Ecto neural progenitor cell (in vitro differentiated cells): ENCODE measurements around the gene CLASP1.
"Not testable (repeated sequence)": the region's sequence is repeated elsewhere in the genome, so short reads cannot be mapped to it uniquely, and the experiment has no call there.

Source experiments
- DNase-seq: peaks from one replicate; pipeline ENCODE4 v3.0.0-alpha.2; 2018; ENCODE audit warnings: low spot score

The CLASP1 gene

GRCh38 chr2:121502781-121503180 lies 146.5 kb downstream of the CLASP1 start:
- no peak for DNase-seq

DNA sequence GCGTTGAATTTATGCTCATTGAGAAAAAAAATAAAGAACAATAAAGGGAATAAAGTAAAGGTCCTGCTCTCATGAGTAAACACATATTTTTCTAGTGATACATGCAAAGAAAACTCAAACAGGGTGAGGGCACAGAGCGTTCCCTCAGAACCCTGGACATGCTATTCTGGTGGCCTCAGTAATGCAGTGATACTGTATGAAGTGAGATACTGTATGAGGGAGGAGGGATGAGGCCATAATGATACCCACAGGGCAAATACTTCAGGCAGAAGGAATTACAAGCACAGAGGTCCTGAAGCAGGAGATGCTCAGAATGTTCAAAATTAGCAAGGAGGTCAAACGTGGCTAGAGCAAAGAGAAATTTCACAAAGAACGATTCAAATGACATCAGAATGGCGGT lies 147.0 kb downstream of the CLASP1 start:
- DNase-seq: no peak

DNA sequence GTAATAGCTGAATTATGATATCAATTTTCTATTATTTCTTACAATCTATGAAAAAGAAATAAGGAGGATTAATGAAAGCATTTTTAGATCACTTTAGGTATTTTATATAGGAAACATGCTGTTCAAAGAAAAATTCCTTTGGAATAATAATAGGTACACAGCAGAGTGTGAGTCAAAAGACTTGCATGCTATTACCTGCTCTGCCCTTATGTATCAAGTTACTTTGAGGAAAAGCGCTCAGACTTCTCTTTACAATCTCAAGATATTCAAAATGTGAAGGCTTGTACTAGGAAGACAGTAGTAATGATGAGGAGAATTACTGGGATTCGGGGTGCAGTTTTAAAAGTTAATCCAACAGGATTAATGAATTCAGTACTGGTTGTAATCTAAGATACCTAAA lies 147.7 kb downstream of the CLASP1 start:
- DNase-seq: no peak

- no peak for DNase-seq
Measured at GRCh38 chr2:121501031-121501430, 148.2 kb downstream of the CLASP1 start.

- no peak for DNase-seq
Measured at GRCh38 chr2:121498731-121499130, 150.5 kb downstream of the CLASP1 start.

DNA sequence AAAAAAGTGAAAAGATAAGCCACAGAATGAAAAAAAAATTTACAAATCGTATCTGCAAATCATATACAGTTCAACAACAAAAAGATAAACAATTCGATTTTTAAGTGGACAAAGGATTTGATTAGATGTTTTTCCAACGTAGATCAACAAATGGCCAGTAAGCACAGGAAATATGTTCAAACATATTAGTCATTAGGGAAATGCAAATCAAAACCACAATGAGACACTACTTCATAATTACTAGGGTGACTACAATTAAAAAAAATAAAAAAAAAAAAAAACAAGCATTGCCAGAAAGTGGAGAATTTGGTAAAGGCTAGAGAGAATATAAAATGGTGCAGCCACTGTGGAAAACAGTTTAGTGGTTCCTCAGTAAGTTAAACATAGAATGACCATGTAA lies 156.9 kb downstream of the CLASP1 start:
- no peak for DNase-seq

GRCh38 chr2:121491518-121491917 lies 157.7 kb downstream of the CLASP1 start:
- DNase-seq: no peak

DNA sequence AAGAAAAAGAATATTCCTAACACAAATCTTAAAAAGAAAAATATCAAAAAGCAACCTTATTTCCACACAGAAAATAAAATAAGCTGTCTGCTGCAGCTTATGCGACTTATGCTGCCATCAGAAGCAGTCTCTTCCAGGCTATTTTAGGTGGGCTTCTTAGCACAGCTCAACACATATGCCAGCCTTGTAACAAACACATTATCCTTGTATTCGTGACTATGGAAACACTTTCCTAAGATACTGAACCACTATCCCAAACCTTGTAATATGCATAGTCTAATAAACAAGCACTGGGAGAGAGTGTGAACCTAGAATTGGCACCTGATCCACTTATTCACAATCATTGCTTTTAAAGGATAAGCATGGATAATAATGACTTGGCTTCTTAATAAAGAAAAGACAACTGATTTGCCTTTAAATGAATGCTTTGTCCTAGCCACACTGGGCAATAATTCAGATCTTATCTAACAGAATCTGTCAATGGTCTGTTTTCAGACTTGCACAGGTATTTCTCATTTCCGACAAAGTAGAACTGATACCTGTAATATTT lies 158.6 kb downstream of the CLASP1 start:
- no peak for DNase-seq

GRCh38 chr2:121489911-121490583 lies 159.2 kb downstream of the CLASP1 start:
- DNase-seq: no peak

DNA sequence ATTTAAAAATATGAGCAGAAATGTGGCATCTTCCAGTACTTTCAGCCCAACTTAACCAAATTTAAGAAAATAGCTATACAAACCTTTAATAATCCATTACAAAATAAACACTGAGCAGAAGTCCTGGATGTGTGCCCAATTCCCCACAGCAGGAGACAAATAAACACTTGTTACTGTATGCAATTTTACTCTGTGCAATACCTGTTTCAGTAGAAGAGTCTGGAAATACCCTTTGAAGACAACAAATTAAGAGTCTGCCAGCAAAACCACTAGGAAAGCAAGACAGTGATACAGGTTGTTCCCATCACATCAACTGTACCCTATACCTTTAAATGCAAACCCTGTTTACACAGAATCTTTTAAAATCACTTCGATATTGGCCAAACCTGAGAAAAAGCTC lies 160.0 kb downstream of the CLASP1 start:
- DNase-seq: no peak

DNA sequence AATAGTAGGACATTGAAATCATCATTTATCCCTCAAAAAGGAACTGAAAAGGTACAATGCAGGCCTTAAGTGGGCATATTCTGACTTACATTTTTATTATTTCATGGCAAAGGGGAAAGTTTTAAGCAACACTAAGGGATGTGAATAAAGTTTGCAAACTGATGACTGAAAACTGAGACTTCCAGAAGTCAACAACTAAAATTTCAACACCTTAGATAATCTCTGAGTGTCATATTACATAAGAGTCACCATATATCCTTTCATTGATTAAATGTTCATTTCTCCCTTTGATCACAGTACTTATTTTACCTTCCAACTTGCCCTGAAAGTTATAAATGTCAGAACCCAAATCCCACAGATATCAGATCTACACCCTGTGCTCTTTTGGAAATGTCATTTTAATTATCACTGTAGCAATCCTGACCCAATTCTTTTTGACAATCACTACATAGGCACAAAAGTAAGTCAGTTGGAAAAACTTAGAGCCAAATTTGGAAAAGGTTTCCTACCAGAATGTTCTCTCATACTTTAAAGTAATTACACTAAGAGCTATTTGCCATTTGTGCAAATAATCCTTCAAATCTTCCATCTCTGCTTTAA lies 163.0 kb downstream of the CLASP1 start:
- no peak for DNase-seq

DNA sequence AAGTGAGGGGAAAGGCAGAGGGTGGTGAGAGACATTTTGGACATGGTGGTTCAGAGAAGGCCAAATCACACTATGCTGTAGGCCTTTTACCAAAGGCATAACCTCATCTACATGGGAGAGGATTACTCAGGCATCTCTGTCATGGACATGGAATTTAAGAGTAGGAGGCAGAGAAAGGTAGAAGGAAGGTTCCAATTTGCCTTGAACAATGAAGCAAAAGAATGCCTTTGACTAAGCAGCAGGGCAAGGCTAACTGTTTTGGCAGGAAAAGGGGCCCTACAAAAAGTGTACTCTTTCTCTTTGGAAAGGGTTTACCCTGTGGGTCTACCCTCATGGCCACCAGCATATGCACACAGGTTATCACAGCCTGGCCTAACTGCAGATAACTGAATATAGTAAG lies 164.2 kb downstream of the CLASP1 start:
- no peak for DNase-seq

GRCh38 chr2:121483846-121484245 lies 165.4 kb downstream of the CLASP1 start:
- DNase-seq: no peak

DNA sequence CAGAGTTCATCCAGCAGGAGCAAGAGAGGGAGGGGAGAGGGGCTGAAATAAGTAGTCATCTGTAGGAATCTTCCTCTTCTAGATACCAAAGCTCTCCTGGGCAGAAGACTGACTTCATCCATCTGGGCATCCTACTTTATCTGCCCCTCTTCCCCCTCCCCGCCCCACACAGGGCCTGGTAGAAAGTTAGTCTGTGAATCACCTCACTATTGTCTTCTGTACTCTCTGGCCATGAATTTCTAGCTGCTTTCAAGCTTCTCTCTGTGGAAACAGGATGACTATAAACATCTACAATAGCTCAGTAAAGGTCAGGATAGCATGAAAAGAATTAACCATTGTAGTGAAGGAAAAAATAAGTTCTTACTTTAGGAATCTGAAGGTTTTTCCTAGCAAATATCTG lies 166.2 kb downstream of the CLASP1 start:
- DNase-seq: no peak

DNA sequence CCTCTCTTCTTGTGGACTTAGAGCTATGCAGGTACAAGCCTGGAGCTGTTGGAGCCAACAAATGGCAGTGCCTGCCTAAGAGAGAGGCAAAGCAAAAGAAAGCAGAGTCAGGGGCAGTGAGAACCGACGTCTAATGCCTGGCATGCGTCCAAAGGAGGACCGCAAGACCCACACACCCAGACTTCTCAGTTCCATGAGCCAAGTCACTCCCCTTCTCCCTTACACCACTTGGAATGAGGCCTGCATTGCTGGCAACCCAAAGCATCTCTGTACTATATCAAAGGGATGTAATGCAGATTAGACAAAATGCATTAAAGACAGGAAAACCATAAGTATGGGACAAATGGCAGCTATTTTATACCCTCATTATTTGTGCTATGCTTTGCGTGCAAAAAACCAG lies 168.4 kb downstream of the CLASP1 start:
- no peak for DNase-seq

GRCh38 chr2:121479882-121480522 lies 169.3 kb downstream of the CLASP1 start:
- no peak for DNase-seq

DNA sequence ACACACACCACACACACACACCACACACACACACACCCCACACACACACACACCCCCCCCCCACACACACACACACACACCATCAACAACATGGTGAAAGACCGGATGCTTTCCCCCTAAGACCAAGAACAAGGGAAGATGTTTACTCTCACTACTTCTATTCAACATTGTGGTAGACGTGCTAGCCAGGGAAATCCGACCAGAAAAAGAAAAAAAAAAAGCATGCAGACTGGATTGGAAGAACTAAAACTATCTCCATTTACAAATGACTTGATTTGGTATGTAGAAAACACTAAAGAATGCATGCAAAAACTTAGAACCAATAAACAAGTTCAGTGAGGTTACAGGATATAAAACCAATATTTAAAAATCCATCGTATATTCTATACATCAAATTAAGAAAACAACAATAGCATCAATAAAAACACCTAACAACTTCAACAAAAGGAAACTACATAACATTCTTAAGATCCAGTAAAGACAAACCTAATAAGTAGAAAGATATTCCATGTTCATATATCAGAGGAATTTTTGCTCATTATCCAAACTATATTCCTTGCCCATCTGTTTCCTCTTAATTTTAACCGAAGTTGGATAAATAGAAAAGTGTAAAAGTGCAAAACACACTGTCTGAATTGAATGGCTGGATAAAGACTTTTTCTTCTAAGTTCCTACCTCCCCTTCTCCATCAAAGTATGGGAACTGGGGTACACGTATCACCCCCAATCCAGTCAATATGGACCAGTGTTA lies 170.1 kb downstream of the CLASP1 start:
- DNase-seq: no peak

DNA sequence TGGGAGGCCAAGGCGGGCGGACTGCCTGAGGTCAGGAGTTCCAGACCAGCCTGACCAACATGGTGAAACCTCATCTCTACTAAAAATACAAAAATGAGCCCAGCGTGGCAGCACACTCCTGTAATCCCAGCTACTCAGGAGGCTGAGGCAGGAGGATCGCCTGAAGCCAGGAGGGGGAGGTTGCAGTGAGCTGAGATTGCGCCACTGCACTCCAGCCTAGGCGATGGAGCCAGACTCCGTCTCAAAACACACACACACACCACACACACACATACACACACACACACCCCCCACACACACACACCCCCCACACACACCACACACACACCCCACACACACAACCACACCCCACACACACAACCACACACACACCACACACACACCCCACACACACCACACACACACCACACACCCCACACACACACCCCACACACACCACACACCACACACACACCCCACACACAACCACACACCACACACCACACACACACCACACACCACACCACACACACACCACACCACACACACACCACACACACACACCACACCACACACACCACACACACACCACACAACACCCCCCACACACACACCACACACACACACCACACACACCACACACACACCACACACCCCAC lies 170.8 kb downstream of the CLASP1 start:
- not testable (repeated sequence) for DNase-seq

DNA sequence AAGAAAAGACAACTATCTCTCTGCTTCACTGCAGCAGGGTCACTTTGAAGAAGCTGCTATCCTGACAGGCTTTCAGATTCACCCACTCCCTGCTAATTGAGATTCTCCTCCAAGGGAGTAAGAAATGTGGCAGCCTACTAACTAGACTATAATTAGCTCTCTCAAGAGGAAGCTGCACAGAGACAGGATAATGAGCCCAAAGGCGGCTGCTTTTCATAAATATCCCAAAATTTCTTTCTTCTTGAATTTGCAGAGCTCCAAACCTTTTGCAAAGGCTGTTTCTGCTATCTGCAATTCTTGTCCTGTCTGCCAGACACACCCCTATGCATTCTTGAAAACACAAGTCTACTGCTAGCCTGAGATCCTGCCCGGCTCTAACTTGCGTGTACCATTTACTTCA lies 172.6 kb downstream of the CLASP1 start:
- DNase-seq: no peak

GRCh38 chr2:121475811-121476571 lies 173.3 kb downstream of the CLASP1 start:
- DNase-seq: no peak

GRCh38 chr2:121473512-121473911 lies 175.8 kb downstream of the CLASP1 start:
- DNase-seq: no peak
